ENCODE data around the gene MTMR12.

Gene MTMR12

DNA sequence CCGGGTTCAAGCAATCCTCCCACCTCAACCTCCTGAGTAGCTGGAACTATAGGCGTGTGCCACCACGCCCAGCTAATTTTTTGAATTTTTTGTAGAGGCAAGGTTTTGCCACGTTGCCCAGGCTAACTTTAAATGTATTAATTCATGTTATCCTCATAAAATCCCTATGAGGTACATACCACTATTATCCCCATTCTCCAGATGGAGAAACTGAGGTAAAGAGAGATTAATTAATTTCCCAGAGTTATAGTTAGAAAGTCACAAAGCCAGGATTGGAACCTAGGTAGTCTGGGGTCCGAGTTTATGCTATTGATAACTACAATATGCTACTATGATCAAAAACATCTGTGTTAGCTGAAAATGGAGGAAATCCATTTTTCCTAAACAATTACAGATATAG, 106.7 kb downstream of the MTMR12 start:
- H3K27me3 ChIP-seq (ENCODE audit: insufficient read depth, low read length, poor library complexity) = no peaks in the 10 kb centered on the region
- no peaks in the 10 kb centered on the region for H3K4me1 ChIP-seq (ENCODE audit: control insufficient read depth, low read depth, low read length)
- no peak overlapping the region for H2AK5ac ChIP-seq (ENCODE audit: low read length)
- H3K79me2 ChIP-seq (ENCODE audit: control insufficient read depth, insufficient read depth, low read length) = no peaks in the 10 kb centered on the region
- no CpG with 5 or more reads among the region's 5 CpGs for WGBS (ENCODE audit: extremely low coverage, insufficient coverage, low lambda C conversion rate)
- H3K4ac ChIP-seq (ENCODE audit: low read depth, low read length) = no peak overlapping the region
- no peak for DNase-seq
- H3K56ac ChIP-seq (ENCODE audit: low read length) = no peak overlapping the region
- no peak overlapping the region for H3K4me2 ChIP-seq (ENCODE audit: low read length)
- no peak overlapping the region for H4K8ac ChIP-seq (ENCODE audit: low read depth, low read length)
- no peak overlapping the region for H3K23ac ChIP-seq (ENCODE audit: low read length)
- no peaks in the 10 kb centered on the region for H3K79me1 ChIP-seq (ENCODE audit: low read length)
- no peaks in the 10 kb centered on the region for H3K36me3 ChIP-seq (ENCODE audit: control insufficient read depth, insufficient read depth, low read length)
- no peak overlapping the region for H3K27ac ChIP-seq (ENCODE audit: low read depth, low read length)
- H2BK15ac ChIP-seq (replicated peaks; ENCODE audit: low read depth) = no peak overlapping the region
- no peak overlapping the region for H4K5ac ChIP-seq (ENCODE audit: low read length)
- no peak overlapping the region for H2BK5ac ChIP-seq (ENCODE audit: low read length)
- H3K9ac ChIP-seq (ENCODE audit: low read length) = no peak overlapping the region
- no peak overlapping the region for H3K4me3 ChIP-seq (ENCODE audit: low read length)
- no peak overlapping the region for H3K18ac ChIP-seq (ENCODE audit: low read length)
- no peak overlapping the region for H2BK120ac ChIP-seq (ENCODE audit: low read depth, low read length)

- no peaks in the 10 kb centered on the region for H3K27me3 ChIP-seq (ENCODE audit: insufficient read depth, low read length, poor library complexity)
- H4K8ac ChIP-seq (ENCODE audit: low read depth, low read length) = no peak overlapping the region
- H3K79me1 ChIP-seq (ENCODE audit: low read length) = no peaks in the 10 kb centered on the region
- H2AK5ac ChIP-seq (ENCODE audit: low read length) = no peak overlapping the region
- H2BK120ac ChIP-seq (ENCODE audit: low read depth, low read length) = no peak overlapping the region
- H4K5ac ChIP-seq (ENCODE audit: low read length) = no peak overlapping the region
- H3K9ac ChIP-seq (ENCODE audit: low read length) = no peak overlapping the region
- no peak overlapping the region for H3K56ac ChIP-seq (ENCODE audit: low read length)
- H3K23ac ChIP-seq (ENCODE audit: low read length) = no peak overlapping the region
- no peak overlapping the region for H3K4ac ChIP-seq (ENCODE audit: low read depth, low read length)
- no peak overlapping the region for H3K4me3 ChIP-seq (ENCODE audit: low read length)
- H3K36me3 ChIP-seq (ENCODE audit: control insufficient read depth, insufficient read depth, low read length) = no peaks in the 10 kb centered on the region
- H3K79me2 ChIP-seq (ENCODE audit: control insufficient read depth, insufficient read depth, low read length) = no peaks in the 10 kb centered on the region
- no peak overlapping the region for H3K18ac ChIP-seq (ENCODE audit: low read length)
- no peak overlapping the region for H2BK5ac ChIP-seq (ENCODE audit: low read length)
- no peak overlapping the region for H2BK15ac ChIP-seq (replicated peaks; ENCODE audit: low read depth)
- H3K4me2 ChIP-seq (ENCODE audit: low read length) = no peak overlapping the region
- no peak for DNase-seq
- H3K27ac ChIP-seq (ENCODE audit: low read depth, low read length) = no peak overlapping the region
- H3K4me1 ChIP-seq (ENCODE audit: control insufficient read depth, low read depth, low read length) = no peaks in the 10 kb centered on the region
- WGBS (ENCODE audit: extremely low coverage, insufficient coverage, low lambda C conversion rate) = no CpG with 5 or more reads among the region's 2 CpGs
Observed at GRCh38 chr5:32202394-32202793, 110.3 kb downstream of the MTMR12 start.

- no peak overlapping the region for H2BK15ac ChIP-seq (replicated peaks; ENCODE audit: low read depth)
- H3K27me3 ChIP-seq (ENCODE audit: insufficient read depth, low read length, poor library complexity) = no peaks in the 10 kb centered on the region
- H3K56ac ChIP-seq (ENCODE audit: low read length) = no peak overlapping the region
- H3K79me2 ChIP-seq (ENCODE audit: control insufficient read depth, insufficient read depth, low read length) = no peaks in the 10 kb centered on the region
- no peak overlapping the region for H4K5ac ChIP-seq (ENCODE audit: low read length)
- H3K4me3 ChIP-seq (ENCODE audit: low read length) = no peak overlapping the region
- no peak overlapping the region for H3K4me2 ChIP-seq (ENCODE audit: low read length)
- no peak for DNase-seq
- no peak overlapping the region for H3K23ac ChIP-seq (ENCODE audit: low read length)
- H3K9ac ChIP-seq (ENCODE audit: low read length) = no peak overlapping the region
- H3K4me1 ChIP-seq (ENCODE audit: control insufficient read depth, low read depth, low read length) = no peaks in the 10 kb centered on the region
- WGBS (ENCODE audit: extremely low coverage, insufficient coverage, low lambda C conversion rate) = no CpG with 5 or more reads among the region's 3 CpGs
- H3K36me3 ChIP-seq (ENCODE audit: control insufficient read depth, insufficient read depth, low read length) = no peaks in the 10 kb centered on the region
- H3K18ac ChIP-seq (ENCODE audit: low read length) = no peak overlapping the region
- no peak overlapping the region for H3K27ac ChIP-seq (ENCODE audit: low read depth, low read length)
- no peaks in the 10 kb centered on the region for H3K79me1 ChIP-seq (ENCODE audit: low read length)
- no peak overlapping the region for H3K4ac ChIP-seq (ENCODE audit: low read depth, low read length)
- no peak overlapping the region for H2AK5ac ChIP-seq (ENCODE audit: low read length)
- H2BK120ac ChIP-seq (ENCODE audit: low read depth, low read length) = no peak overlapping the region
- H2BK5ac ChIP-seq (ENCODE audit: low read length) = no peak overlapping the region
- H4K8ac ChIP-seq (ENCODE audit: low read depth, low read length) = no peak overlapping the region
Observed at GRCh38 chr5:32201122-32201753, 111.5 kb downstream of the MTMR12 start.

- Histone ChIP-seq H3K27ac (ENCODE audit: low read depth, low read length) (no peak overlapping the region), H3K56ac (ENCODE audit: low read length) (no peak overlapping the region), H4K5ac (ENCODE audit: low read length) (no peak overlapping the region), H2BK5ac (ENCODE audit: low read length) (no peak overlapping the region), H2BK120ac (ENCODE audit: low read depth, low read length) (no peak overlapping the region), H3K79me1 (ENCODE audit: low read length) (no peaks in the 10 kb centered on the region), H3K27me3 (ENCODE audit: insufficient read depth, low read length, poor library complexity) (no peaks in the 10 kb centered on the region), H3K23ac (ENCODE audit: low read length) (no peak overlapping the region), H2AK5ac (ENCODE audit: low read length) (no peak overlapping the region), H3K4me1 (ENCODE audit: control insufficient read depth, low read depth, low read length) (no peaks in the 10 kb centered on the region), H3K4me3 (ENCODE audit: low read length) (no peak overlapping the region), H3K4me2 (ENCODE audit: low read length) (no peak overlapping the region), H2BK15ac (replicated peaks; ENCODE audit: low read depth) (no peak overlapping the region), H4K8ac (ENCODE audit: low read depth, low read length) (no peak overlapping the region), H3K18ac (ENCODE audit: low read length) (no peak overlapping the region), H3K9ac (ENCODE audit: low read length) (no peak overlapping the region), H3K36me3 (ENCODE audit: control insufficient read depth, insufficient read depth, low read length) (no peaks in the 10 kb centered on the region), H3K79me2 (ENCODE audit: control insufficient read depth, insufficient read depth, low read length) (no peaks in the 10 kb centered on the region), H3K4ac (ENCODE audit: low read depth, low read length) (no peak overlapping the region)
- DNase-seq = no peak
- WGBS (ENCODE audit: extremely low coverage, insufficient coverage, low lambda C conversion rate) = no CpG with 5 or more reads among the region's 6 CpGs
Observed at GRCh38 chr5:32197032-32197431, 115.7 kb downstream of the MTMR12 start.

DNA sequence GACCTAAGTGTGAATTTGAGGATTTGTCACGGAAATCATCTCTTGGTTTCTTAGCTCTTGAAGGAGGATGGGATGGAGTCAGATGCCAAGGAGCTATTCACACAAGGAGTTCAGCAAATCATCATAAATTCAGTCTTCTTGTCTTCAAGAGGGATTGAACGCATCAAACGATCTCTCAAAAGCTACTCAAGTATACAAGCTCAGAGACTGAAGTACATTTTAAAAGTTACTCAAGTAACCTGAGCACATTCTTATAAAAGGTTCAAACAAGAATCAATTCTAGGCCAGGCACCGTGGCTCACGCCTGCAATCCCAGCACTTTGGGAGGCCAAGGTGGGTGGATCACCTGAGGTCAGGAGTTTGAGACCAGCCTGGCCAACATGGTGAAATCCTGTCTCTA, 117.5 kb downstream of the MTMR12 start:
- no peak overlapping the region for H3K4me3 ChIP-seq (ENCODE audit: low read length)
- no peak for DNase-seq
- WGBS (ENCODE audit: extremely low coverage, insufficient coverage, low lambda C conversion rate) = no CpG with 5 or more reads among the region's 5 CpGs
- H3K79me1 ChIP-seq (ENCODE audit: low read length) = no peaks in the 10 kb centered on the region
- no peak overlapping the region for H3K4me2 ChIP-seq (ENCODE audit: low read length)
- H3K4me1 ChIP-seq (ENCODE audit: control insufficient read depth, low read depth, low read length) = no peaks in the 10 kb centered on the region
- no peak overlapping the region for H3K9ac ChIP-seq (ENCODE audit: low read length)
- H4K8ac ChIP-seq (ENCODE audit: low read depth, low read length) = no peak overlapping the region
- no peak overlapping the region for H3K18ac ChIP-seq (ENCODE audit: low read length)
- no peaks in the 10 kb centered on the region for H3K79me2 ChIP-seq (ENCODE audit: control insufficient read depth, insufficient read depth, low read length)
- H2BK15ac ChIP-seq (replicated peaks; ENCODE audit: low read depth) = no peak overlapping the region
- no peak overlapping the region for H2AK5ac ChIP-seq (ENCODE audit: low read length)
- no peaks in the 10 kb centered on the region for H3K36me3 ChIP-seq (ENCODE audit: control insufficient read depth, insufficient read depth, low read length)
- no peak overlapping the region for H3K4ac ChIP-seq (ENCODE audit: low read depth, low read length)
- no peak overlapping the region for H4K5ac ChIP-seq (ENCODE audit: low read length)
- H3K27ac ChIP-seq (ENCODE audit: low read depth, low read length) = no peak overlapping the region
- H3K27me3 ChIP-seq (ENCODE audit: insufficient read depth, low read length, poor library complexity) = no peaks in the 10 kb centered on the region
- H2BK5ac ChIP-seq (ENCODE audit: low read length) = no peak overlapping the region
- H2BK120ac ChIP-seq (ENCODE audit: low read depth, low read length) = no peak overlapping the region
- no peak overlapping the region for H3K56ac ChIP-seq (ENCODE audit: low read length)
- no peak overlapping the region for H3K23ac ChIP-seq (ENCODE audit: low read length)

DNA sequence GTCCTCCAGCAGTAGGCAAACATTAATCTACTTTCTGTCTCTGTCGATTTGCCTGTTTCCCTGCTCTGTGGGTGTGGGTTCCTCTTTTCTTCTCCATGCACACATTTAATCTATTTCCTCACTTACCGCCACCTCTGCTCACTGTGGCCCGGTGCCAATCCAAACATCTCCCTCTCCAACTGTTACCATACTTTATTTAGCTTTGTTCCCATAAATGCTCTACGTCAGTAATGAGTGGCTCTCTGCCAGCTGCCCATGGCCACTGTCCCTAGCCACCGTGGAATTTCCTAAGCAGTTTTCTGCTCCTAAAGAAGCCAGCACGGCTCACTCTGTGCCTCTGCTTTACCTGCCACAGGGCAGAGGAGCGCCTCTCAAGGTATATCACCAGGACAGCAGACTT, 119.1 kb downstream of the MTMR12 start:
- H3K79me1 ChIP-seq (ENCODE audit: low read length) = no peaks in the 10 kb centered on the region
- no peak overlapping the region for H2BK15ac ChIP-seq (replicated peaks; ENCODE audit: low read depth)
- H4K5ac ChIP-seq (ENCODE audit: low read length) = no peak overlapping the region
- H3K4me3 ChIP-seq (ENCODE audit: low read length) = no peak overlapping the region
- no peaks in the 10 kb centered on the region for H3K27me3 ChIP-seq (ENCODE audit: insufficient read depth, low read length, poor library complexity)
- no peaks in the 10 kb centered on the region for H3K36me3 ChIP-seq (ENCODE audit: control insufficient read depth, insufficient read depth, low read length)
- no peak overlapping the region for H3K4ac ChIP-seq (ENCODE audit: low read depth, low read length)
- no peak overlapping the region for H3K56ac ChIP-seq (ENCODE audit: low read length)
- no peak overlapping the region for H3K9ac ChIP-seq (ENCODE audit: low read length)
- no peaks in the 10 kb centered on the region for H3K79me2 ChIP-seq (ENCODE audit: control insufficient read depth, insufficient read depth, low read length)
- no peak for DNase-seq
- H2BK5ac ChIP-seq (ENCODE audit: low read length) = no peak overlapping the region
- H4K8ac ChIP-seq (ENCODE audit: low read depth, low read length) = no peak overlapping the region
- no peak overlapping the region for H3K23ac ChIP-seq (ENCODE audit: low read length)
- H2AK5ac ChIP-seq (ENCODE audit: low read length) = no peak overlapping the region
- H3K4me2 ChIP-seq (ENCODE audit: low read length) = no peak overlapping the region
- no peaks in the 10 kb centered on the region for H3K4me1 ChIP-seq (ENCODE audit: control insufficient read depth, low read depth, low read length)
- H3K18ac ChIP-seq (ENCODE audit: low read length) = no peak overlapping the region
- H3K27ac ChIP-seq (ENCODE audit: low read depth, low read length) = no peak overlapping the region
- H2BK120ac ChIP-seq (ENCODE audit: low read depth, low read length) = no peak overlapping the region
- WGBS (ENCODE audit: extremely low coverage, insufficient coverage, low lambda C conversion rate) = no CpG with 5 or more reads among the region's 7 CpGs

Measured in mesendoderm (in vitro differentiated cells).